ENCODE results near the gene CRYGD. TPM values are rescaled to one million over a fixed set of nuclear protein-coding genes. Genes with fewer than 3 reads are reported as not detected.

Gene CRYGD
- total and polyA plus RNA-seq, 2 of the 13 experiments (the other 11 are each of a cell fraction or from before 2014, with no cell fraction given) = not detected

DNA sequence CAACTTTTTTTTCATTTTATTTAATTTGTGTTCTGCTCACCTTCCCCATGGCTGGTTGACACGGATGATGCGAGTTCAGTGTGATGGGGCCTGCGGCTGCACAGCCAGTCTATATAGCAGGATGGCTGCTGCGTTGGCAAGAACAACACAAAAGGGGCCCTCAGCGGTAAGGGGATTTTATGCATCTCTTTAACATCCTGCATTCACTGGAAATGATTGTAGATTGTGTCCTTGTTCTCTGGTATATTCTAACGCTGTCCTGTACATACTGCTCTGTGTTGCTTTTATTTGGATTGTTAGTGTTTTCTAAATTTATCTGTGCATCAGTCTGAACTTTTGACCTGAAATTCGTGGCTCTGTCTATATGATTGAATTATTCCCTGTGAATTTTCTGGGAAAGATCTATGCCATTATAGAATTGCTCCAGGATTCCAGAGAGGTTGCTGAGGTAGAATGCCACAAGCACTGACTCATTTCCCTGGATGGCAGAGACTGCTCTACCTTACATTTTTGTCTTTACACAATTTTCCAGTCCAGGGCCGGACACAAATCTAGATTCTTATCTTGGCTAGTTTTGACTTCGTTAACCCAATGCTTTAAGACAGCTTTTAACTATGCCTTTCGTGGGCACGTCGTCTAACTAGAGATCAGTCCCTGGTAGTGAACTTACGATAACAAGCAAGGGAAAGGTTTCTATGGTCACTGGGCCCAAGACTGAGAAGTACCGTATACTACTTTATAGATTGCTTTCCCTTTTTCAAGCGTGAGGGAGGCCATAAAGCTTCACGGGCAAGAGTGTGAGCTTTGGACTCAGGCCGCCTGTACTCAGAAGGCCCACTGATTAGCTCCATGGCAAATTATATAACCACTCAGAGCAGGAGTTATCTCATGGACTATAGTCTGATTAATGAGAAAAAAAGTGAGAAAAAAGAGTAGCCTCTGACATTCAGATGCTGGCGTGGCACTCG, 5.7 kb upstream of the CRYGD start, which contains the start of gene CRYGC (continued):
- TF ChIP-seq JUND (CRISPR knock-in tag; IDR thresholded peaks at IDR 0.05) = no peak
- TF ChIP-seq ZNF230 (CRISPR knock-in tag; IDR thresholded peaks at IDR 0.05) = no peak
- TF ChIP-seq SATB2 (CRISPR knock-in tag; IDR thresholded peaks at IDR 0.05) = no peak
- TF ChIP-seq PHF20 (CRISPR knock-in tag; IDR thresholded peaks at IDR 0.05) = no peak; the same call in 1 of the 2 replicates
- TF ChIP-seq REL (CRISPR knock-in tag; conservative IDR thresholded peaks at IDR 0.05) = no peak
- TF ChIP-seq ZNF563 (CRISPR knock-in tag; IDR thresholded peaks at IDR 0.05) = no peak
- TF ChIP-seq, protein P1, sequence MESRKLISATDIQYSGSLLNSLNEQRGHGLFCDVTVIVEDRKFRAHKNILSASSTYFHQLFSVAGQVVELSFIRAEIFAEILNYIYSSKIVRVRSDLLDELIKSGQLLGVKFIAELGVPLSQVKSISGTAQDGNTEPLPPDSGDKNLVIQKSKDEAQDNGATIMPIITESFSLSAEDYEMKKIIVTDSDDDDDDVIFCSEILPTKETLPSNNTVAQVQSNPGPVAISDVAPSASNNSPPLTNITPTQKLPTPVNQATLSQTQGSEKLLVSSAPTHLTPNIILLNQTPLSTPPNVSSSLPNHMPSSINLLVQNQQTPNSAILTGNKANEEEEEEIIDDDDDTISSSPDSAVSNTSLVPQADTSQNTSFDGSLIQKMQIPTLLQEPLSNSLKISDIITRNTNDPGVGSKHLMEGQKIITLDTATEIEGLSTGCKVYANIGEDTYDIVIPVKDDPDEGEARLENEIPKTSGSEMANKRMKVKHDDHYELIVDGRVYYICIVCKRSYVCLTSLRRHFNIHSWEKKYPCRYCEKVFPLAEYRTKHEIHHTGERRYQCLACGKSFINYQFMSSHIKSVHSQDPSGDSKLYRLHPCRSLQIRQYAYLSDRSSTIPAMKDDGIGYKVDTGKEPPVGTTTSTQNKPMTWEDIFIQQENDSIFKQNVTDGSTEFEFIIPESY (CRISPR knock-in tag; IDR thresholded peaks at IDR 0.05) = no peak
- peak; percentile 83 for TF ChIP-seq FOSL2 (CRISPR knock-in tag; IDR thresholded peaks at IDR 0.05)
- peak; percentile 45; the same call in 1 of the 2 replicates for TF ChIP-seq THAP11 (CRISPR knock-in tag; IDR thresholded peaks at IDR 0.05)
- TF ChIP-seq, protein P2, sequence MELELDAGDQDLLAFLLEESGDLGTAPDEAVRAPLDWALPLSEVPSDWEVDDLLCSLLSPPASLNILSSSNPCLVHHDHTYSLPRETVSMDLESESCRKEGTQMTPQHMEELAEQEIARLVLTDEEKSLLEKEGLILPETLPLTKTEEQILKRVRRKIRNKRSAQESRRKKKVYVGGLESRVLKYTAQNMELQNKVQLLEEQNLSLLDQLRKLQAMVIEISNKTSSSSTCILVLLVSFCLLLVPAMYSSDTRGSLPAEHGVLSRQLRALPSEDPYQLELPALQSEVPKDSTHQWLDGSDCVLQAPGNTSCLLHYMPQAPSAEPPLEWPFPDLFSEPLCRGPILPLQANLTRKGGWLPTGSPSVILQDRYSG (CRISPR knock-in tag; IDR thresholded peaks at IDR 0.05) = no peak
- TF ChIP-seq, protein P3, sequence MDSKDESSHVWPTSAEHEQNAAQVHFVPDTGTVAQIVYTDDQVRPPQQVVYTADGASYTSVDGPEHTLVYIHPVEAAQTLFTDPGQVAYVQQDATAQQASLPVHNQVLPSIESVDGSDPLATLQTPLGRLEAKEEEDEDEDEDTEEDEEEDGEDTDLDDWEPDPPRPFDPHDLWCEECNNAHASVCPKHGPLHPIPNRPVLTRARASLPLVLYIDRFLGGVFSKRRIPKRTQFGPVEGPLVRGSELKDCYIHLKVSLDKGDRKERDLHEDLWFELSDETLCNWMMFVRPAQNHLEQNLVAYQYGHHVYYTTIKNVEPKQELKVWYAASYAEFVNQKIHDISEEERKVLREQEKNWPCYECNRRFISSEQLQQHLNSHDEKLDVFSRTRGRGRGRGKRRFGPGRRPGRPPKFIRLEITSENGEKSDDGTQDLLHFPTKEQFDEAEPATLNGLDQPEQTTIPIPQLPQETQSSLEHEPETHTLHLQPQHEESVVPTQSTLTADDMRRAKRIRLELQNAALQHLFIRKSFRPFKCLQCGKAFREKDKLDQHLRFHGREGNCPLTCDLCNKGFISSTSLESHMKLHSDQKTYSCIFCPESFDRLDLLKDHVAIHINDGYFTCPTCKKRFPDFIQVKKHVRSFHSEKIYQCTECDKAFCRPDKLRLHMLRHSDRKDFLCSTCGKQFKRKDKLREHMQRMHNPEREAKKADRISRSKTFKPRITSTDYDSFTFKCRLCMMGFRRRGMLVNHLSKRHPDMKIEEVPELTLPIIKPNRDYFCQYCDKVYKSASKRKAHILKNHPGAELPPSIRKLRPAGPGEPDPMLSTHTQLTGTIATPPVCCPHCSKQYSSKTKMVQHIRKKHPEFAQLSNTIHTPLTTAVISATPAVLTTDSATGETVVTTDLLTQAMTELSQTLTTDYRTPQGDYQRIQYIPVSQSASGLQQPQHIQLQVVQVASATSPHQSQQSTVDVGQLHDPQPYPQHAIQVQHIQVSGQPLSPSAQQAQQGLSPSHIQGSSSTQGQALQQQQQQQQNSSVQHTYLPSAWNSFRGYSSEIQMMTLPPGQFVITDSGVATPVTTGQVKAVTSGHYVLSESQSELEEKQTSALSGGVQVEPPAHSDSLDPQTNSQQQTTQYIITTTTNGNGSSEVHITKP (CRISPR knock-in tag; IDR thresholded peaks at IDR 0.05; ENCODE audit: low read depth) = no peak
- no peak for TF ChIP-seq SALL2 (CRISPR knock-in tag; IDR thresholded peaks at IDR 0.05)
- TF ChIP-seq, protein P4, sequence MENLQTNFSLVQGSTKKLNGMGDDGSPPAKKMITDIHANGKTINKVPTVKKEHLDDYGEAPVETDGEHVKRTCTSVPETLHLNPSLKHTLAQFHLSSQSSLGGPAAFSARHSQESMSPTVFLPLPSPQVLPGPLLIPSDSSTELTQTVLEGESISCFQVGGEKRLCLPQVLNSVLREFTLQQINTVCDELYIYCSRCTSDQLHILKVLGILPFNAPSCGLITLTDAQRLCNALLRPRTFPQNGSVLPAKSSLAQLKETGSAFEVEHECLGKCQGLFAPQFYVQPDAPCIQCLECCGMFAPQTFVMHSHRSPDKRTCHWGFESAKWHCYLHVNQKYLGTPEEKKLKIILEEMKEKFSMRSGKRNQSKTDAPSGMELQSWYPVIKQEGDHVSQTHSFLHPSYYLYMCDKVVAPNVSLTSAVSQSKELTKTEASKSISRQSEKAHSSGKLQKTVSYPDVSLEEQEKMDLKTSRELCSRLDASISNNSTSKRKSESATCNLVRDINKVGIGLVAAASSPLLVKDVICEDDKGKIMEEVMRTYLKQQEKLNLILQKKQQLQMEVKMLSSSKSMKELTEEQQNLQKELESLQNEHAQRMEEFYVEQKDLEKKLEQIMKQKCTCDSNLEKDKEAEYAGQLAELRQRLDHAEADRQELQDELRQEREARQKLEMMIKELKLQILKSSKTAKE (CRISPR knock-in tag; IDR thresholded peaks at IDR 0.05; ENCODE audit: borderline replicate concordance) = no peak
- no peak for TF ChIP-seq ZZZ3 (CRISPR knock-in tag; IDR thresholded peaks at IDR 0.05; ENCODE audit: borderline replicate concordance)
- no peak for TF ChIP-seq TCF12 (IDR thresholded peaks at IDR 0.05)
- TF ChIP-seq TCF12 (CRISPR knock-in tag; IDR thresholded peaks at IDR 0.05) = no peak
- TF ChIP-seq, protein P5, sequence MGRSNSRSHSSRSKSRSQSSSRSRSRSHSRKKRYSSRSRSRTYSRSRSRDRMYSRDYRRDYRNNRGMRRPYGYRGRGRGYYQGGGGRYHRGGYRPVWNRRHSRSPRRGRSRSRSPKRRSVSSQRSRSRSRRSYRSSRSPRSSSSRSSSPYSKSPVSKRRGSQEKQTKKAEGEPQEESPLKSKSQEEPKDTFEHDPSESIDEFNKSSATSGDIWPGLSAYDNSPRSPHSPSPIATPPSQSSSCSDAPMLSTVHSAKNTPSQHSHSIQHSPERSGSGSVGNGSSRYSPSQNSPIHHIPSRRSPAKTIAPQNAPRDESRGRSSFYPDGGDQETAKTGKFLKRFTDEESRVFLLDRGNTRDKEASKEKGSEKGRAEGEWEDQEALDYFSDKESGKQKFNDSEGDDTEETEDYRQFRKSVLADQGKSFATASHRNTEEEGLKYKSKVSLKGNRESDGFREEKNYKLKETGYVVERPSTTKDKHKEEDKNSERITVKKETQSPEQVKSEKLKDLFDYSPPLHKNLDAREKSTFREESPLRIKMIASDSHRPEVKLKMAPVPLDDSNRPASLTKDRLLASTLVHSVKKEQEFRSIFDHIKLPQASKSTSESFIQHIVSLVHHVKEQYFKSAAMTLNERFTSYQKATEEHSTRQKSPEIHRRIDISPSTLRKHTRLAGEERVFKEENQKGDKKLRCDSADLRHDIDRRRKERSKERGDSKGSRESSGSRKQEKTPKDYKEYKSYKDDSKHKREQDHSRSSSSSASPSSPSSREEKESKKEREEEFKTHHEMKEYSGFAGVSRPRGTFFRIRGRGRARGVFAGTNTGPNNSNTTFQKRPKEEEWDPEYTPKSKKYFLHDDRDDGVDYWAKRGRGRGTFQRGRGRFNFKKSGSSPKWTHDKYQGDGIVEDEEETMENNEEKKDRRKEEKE (IDR thresholded peaks at IDR 0.05) = no peak

All from HepG2 (cell line).